HepG2 (cell line): ENCODE measurements around the gene CAPN10. TPM values are rescaled to one million over a fixed set of nuclear protein-coding genes. Genes with fewer than 3 reads are reported as not detected.
A peak's percentile ranks its signal among the peaks of the same experiment; 100 is the strongest.

Experiments used
- ATAC-seq: fragments of 200-7000 bp; cut with Tn5 transposase; 3 replicates; pipeline ENCODE4 v1.9.1; 2020; ENCODE audit warnings: mild to moderate bottlenecking, moderate library complexity
- BruUV-seq: library from RNA; stranded (reverse); fragments of 400-500 nt; replicated peaks from 2 replicates; lab custom pipeline; 2021; lab: Mats Ljungman, UMichigan
- CTCF ChIA-PET: fragments of 300-600 bp; formaldehyde crosslinking; extraction: SDS; loops from one replicate; lab custom pipeline; 2021; ENCODE audit warnings: low total read pairs, inconsistent platforms, low intra/inter-chr PET ratio; lab: Yijun Ruan, JAX
- POLR2A ChIA-PET: fragments of 350-600 bp; sonication (Branson Sonifier 250); formaldehyde crosslinking; loops from one replicate; lab custom pipeline; 2020; ENCODE audit warnings: antibody characterized with exemption, inconsistent platforms; lab: Yijun Ruan, JAX
- DNase-seq: peaks from one replicate; pipeline ENCODE4 v3.0.0-alpha.2; 2015; ENCODE audit warnings: low spot score
- FAIRE-seq: peaks from 3 replicates; lab custom pipeline; 2011; peaks lifted over from hg19 to GRCh38; lab: Jason Lieb, UNC
- H2AFZ ChIP-seq: one replicate; pipeline ENCODE4 v1.6.1; 2011; ENCODE audit warnings: low read length, inconsistent platforms
- H3K27ac ChIP-seq: fragments of 300-600 bp; 3 replicates; pipeline ENCODE4 v1.8.0; 2011; ENCODE audit warnings: mixed run types, mild to moderate bottlenecking, mixed read lengths, low read length, inconsistent platforms; ENCODE audit not compliant: insufficient read depth; ENCODE audit errors: extremely low read length
- H3K27me3 ChIP-seq, 2 experiments: fragments of 200-600 bp in 1 of 2; 2 replicates in 1 of 2; 3 replicates in 1 of 2; pipeline versions ENCODE4 v1.6.0 to v1.8.0; 2011; ENCODE audit warnings: low read length in 2 of 2, mild to moderate bottlenecking in 2 of 2, moderate library complexity in 2 of 2, inconsistent platforms in 1 of 2; ENCODE audit not compliant: insufficient read depth in 2 of 2, control insufficient read depth in 1 of 2
- H3K36me3 ChIP-seq, 2 experiments: fragments of 200-600 bp in 1 of 2; replicated peaks in 1 of 2; 2 replicates in 1 of 2; 3 replicates in 1 of 2; pipeline versions ENCODE4 v1.5.1 to v1.8.0; 2011; ENCODE audit warnings: low read length in 2 of 2, inconsistent platforms in 1 of 2; ENCODE audit not compliant: insufficient read depth in 2 of 2, control insufficient read depth in 1 of 2
- H3K4me1 ChIP-seq: 2 replicates; pipeline ENCODE4 v1.5.1; 2012; ENCODE audit warnings: low read length, inconsistent platforms; ENCODE audit not compliant: insufficient read depth
- H3K4me2 ChIP-seq: 2 replicates; pipeline ENCODE4 v1.6.0; 2011; ENCODE audit warnings: low read depth, low read length, inconsistent platforms
- H3K4me3 ChIP-seq, 3 experiments: fragments of 200-600 bp in 1 of 3; sonication (generic), shearing (Covaris generic) in 1 of 3; replicated peaks in 1 of 3; 2 replicates each; pipeline ENCODE4 v1.5.1; 2011 to 2016; ENCODE audit warnings: low read length in 3 of 3, inconsistent platforms in 2 of 3, low read depth in 2 of 3, mild to moderate bottlenecking in 2 of 3, control low read depth in 1 of 3, mixed read lengths in 1 of 3; ENCODE audit not compliant: insufficient read depth in 1 of 3
- H3K79me2 ChIP-seq: one replicate; pipeline ENCODE4 v1.6.1; 2011; ENCODE audit warnings: low read length, inconsistent platforms; ENCODE audit not compliant: insufficient read depth
- H3K9ac ChIP-seq: 2 replicates; pipeline ENCODE4 v1.6.0; 2011; ENCODE audit warnings: mild to moderate bottlenecking, low read depth, low read length, inconsistent platforms; ENCODE audit not compliant: insufficient read depth
- H3K9me3 ChIP-seq: 2 replicates; pipeline ENCODE4 v1.5.1; 2012; ENCODE audit warnings: mild to moderate bottlenecking, low read length
- H4K20me1 ChIP-seq: 2 replicates; pipeline ENCODE4 v1.6.0; 2011; ENCODE audit warnings: inconsistent platforms, mild to moderate bottlenecking, low read length, moderate library complexity; ENCODE audit not compliant: insufficient read depth
- AGO2 ChIP-seq: fragments of 200-400 bp; formaldehyde crosslinking; optimal IDR thresholded peaks from 2 replicates; pipeline ENCODE3; 2017; ENCODE audit warnings: mild to moderate bottlenecking, low read depth, low read length, moderate library complexity
- GZF1 ChIP-seq: sonication (generic); formaldehyde crosslinking; IDR thresholded peaks from 2 replicates; pipeline ENCODE4 v1.5.1; 2020; ENCODE audit warnings: mild to moderate bottlenecking, missing genetic modification reagents
- KLF16 ChIP-seq, 2 experiments: sonication (generic) in 1 of 2; formaldehyde crosslinking in 1 of 2; IDR thresholded peaks; 2 replicates each; pipeline versions ENCODE4 v1.6.1 to v1.8.0; 2016 to 2023; ENCODE audit warnings: missing genetic modification reagents in 2 of 2, missing compliant biosample characterization in 1 of 2
- MAFF ChIP-seq: IDR thresholded peaks from 2 replicates; pipeline ENCODE4 v1.6.1; 2011; ENCODE audit warnings: low read depth, low read length, improper control_type of control experiment
- MLLT10 ChIP-seq: sonication (generic); formaldehyde crosslinking; IDR thresholded peaks from 2 replicates; pipeline ENCODE4 v1.4.0; 2020; ENCODE audit warnings: missing genetic modification reagents
- RBFOX2 ChIP-seq: fragments of 200-400 bp; formaldehyde crosslinking; IDR thresholded peaks from 2 replicates; pipeline ENCODE4 v1.6.1; 2017; ENCODE audit warnings: low read depth, mild to moderate bottlenecking, low read length
- SMC3 ChIP-seq: IDR thresholded peaks from 2 replicates; pipeline ENCODE4 v1.6.1; 2011; ENCODE audit warnings: low read length, improper control_type of control experiment
- ZNF343 ChIP-seq: sonication (generic); formaldehyde crosslinking; IDR thresholded peaks from 2 replicates; pipeline ENCODE4 v1.4.0; 2020; ENCODE audit warnings: mild to moderate bottlenecking, missing genetic modification reagents
- ZNF354B ChIP-seq: sonication (generic); formaldehyde crosslinking; IDR thresholded peaks from 2 replicates; pipeline ENCODE4 v1.8.0; 2022; ENCODE audit warnings: mild to moderate bottlenecking, missing genetic modification reagents
- ZNF562 ChIP-seq: sonication (generic); formaldehyde crosslinking; IDR thresholded peaks from 2 replicates; pipeline ENCODE4 v1.8.0; 2022; ENCODE audit warnings: missing genetic modification reagents, borderline replicate concordance
- ZNF720 ChIP-seq: sonication (generic); formaldehyde crosslinking; IDR thresholded peaks from 2 replicates; pipeline ENCODE4 v1.4.0; 2020; ENCODE audit warnings: missing genetic modification reagents
- ZNF737 ChIP-seq: sonication (generic); formaldehyde crosslinking; IDR thresholded peaks from 2 replicates; pipeline ENCODE4 v1.5.0; 2020; ENCODE audit warnings: missing genetic modification reagents, mild to moderate bottlenecking, borderline replicate concordance
- ZSCAN21 ChIP-seq: sonication (generic); formaldehyde crosslinking; IDR thresholded peaks from 2 replicates; pipeline ENCODE4 v1.8.0; 2022; ENCODE audit warnings: mild to moderate bottlenecking, missing genetic modification reagents, moderate library complexity, borderline replicate concordance
- WGBS: methylation state at CpG from one replicate; pipeline ENCODE4 v1.1.6; 2017; ENCODE audit warnings: low lambda C conversion rate; 5-methylcytosine and 5-hydroxymethylcytosine counted together
- in situ Hi-C: cut with HindIII; loops from 2 replicates; pipeline ENCODE4 v1.10.0; 2017; ENCODE audit warnings: low pct_unique_long_range_greater_than_20kb; ENCODE audit not compliant: extremely low pct_ligation_motif_present
- intact Hi-C: fragments of 100-400 bp; cut with micrococcal nuclease; formaldehyde crosslinking; loops from one replicate; pipeline ENCODE4 v1.10.0; 2022; ENCODE audit not compliant: unreplicated experiment
- polyA plus RNA-seq, 8 experiments: library from polyadenylated mRNA; depleted of rRNA in 3 of 8; stranded (reverse) in 7 of 8; unstranded in 1 of 8; fragments of >200 nt; fragmentation: Illumina TruSeq in 4 of 8; extraction: Trizol in 4 of 8; gene quantifications; 2 replicates each; pipeline versions ENCODE4 v1.2.1 to v1.2.3, GENCODE V29; 2011 to 2016; ENCODE audit warnings: low read depth in 4 of 8, missing spikeins in 1 of 8, mixed read lengths in 1 of 8; ENCODE audit not compliant: insufficient read depth in 1 of 8
- total RNA-seq, 5 experiments: library from RNA; depleted of rRNA; stranded (reverse); fragments of >200 nt; fragmentation: Illumina TruSeq; extraction: Trizol; gene quantifications; 2 replicates each; pipeline ENCODE4 v1.2.3, GENCODE V29; 2016; ENCODE audit warnings: low read depth in 1 of 5
- TF ChIP-seq, protein P1 (sequence below): sonication (generic); formaldehyde crosslinking; IDR thresholded peaks from 2 replicates; pipeline ENCODE4 v1.5.0; 2020; ENCODE audit warnings: mild to moderate bottlenecking, missing genetic modification reagents

CAPN10 gene
- total and polyA plus RNA-seq, 2 of the 13 experiments (the other 11 are each of a cell fraction or from before 2014, with no cell fraction given): 27.6 to 32.4 TPM

DNA sequence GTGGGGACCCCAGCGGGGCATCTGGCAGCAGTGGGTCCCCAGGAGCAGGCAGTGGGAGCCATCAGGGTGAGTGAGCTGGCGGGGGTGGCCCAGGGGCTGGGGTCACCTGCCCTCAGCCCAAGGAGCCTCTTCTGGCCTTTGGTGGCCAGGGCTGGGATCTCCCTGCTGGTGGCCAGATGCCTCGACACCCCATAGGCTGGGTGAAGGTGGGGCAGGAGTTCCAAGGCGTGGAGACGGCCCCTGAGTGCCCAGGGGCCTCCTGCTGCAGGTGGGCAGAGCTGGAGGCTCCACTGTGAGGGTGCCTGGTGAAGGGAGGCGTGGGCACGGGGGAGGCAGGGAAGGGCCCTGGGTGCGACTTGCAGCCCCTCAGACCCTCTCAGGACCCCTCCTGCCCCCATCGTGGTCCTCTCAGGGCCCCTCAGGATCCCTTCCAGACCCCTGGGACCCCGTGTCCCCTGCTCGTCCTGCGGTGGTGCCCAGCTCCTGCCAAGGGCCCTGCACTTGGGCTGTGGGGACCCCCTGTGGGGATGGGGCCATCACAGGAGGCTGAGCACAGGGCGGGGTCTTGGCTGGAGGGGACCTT is 33.7 kb downstream of the CAPN10 start:
- no peaks in the 10 kb centered on the region; a peak in 1 of 5 replicates for H3K27me3 ChIP-seq
- BruUV-seq: no TSS peak
- TF ChIP-seq SMC3: no peak
- peak; percentile 55 for TF ChIP-seq AGO2
- TF ChIP-seq RBFOX2: peak; percentile 29; the same call in 1 of the 2 replicates
- TF ChIP-seq ZNF354B: no peak
- TF ChIP-seq, protein P1, sequence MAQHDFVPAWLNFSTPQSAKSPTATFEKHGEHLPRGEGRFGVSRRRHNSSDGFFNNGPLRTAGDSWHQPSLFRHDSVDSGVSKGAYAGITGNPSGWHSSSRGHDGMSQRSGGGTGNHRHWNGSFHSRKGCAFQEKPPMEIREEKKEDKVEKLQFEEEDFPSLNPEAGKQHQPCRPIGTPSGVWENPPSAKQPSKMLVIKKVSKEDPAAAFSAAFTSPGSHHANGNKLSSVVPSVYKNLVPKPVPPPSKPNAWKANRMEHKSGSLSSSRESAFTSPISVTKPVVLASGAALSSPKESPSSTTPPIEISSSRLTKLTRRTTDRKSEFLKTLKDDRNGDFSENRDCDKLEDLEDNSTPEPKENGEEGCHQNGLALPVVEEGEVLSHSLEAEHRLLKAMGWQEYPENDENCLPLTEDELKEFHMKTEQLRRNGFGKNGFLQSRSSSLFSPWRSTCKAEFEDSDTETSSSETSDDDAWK (CRISPR knock-in tag): no peak
- TF ChIP-seq KLF16 (CRISPR knock-in tag; IDR thresholded peaks at IDR 0.05): no peak
- TF ChIP-seq ZNF343 (CRISPR knock-in tag): no peak
- no peak for TF ChIP-seq GZF1
- no peak for TF ChIP-seq ZNF562 (CRISPR knock-in tag)
- no peak for TF ChIP-seq MLLT10
- TF ChIP-seq MAFF: no peak
- TF ChIP-seq ZNF737 (CRISPR knock-in tag): no peak
- no peak for TF ChIP-seq ZNF720 (CRISPR knock-in tag)
- TF ChIP-seq ZSCAN21 (CRISPR knock-in tag): no peak
- ChIA-PET POLR2A (no interaction called here), CTCF (no interaction called here)
- no peak for DNase-seq
- FAIRE-seq: no peak
- H3K9ac ChIP-seq: no peak overlapping the region
- H4K20me1 ChIP-seq: no peaks in the 10 kb centered on the region
- no peak overlapping the region for H2AFZ ChIP-seq
- peaks cover 9% of the 10 kb centered on the region for H3K4me1 ChIP-seq
- no peak overlapping the region for H3K4me3 ChIP-seq
- no peak overlapping the region for H3K27ac ChIP-seq
- WGBS: 72% methylated on average over 2 of the region's 13 CpGs
- H3K9me3 ChIP-seq: peaks cover 22% of the 10 kb centered on the region
- in situ Hi-C loops (no loop called here), intact Hi-C loops (no loop called here)
- H3K79me2 ChIP-seq: no peaks in the 10 kb centered on the region
- ATAC-seq: no peak
- no peak overlapping the region for H3K4me2 ChIP-seq
- H3K36me3 ChIP-seq: peaks cover 18 to 47% of the 10 kb centered on the region in 2 experiments
